Fibroblast of lung (primary cell): ENCODE data around the gene GPX1.

Experiments used
- CTCF ChIP-seq, 2 donors: IDR thresholded peaks in 1 of 2; conservative IDR thresholded peaks in 1 of 2; 1 replicate in 1 of 2; 2 replicates in 1 of 2; pipeline ENCODE4 v1.5.1; 2011 to 2012; ENCODE audit warnings: low read length in 2 of 2, control low read depth in 1 of 2, inconsistent platforms in 1 of 2, low read depth in 1 of 2, mild to moderate bottlenecking in 1 of 2
- EZH2 ChIP-seq: IDR thresholded peaks from 2 replicates; pipeline ENCODE4 v1.5.1; 2012; ENCODE audit warnings: low read length, control low read depth, mild to moderate bottlenecking; ENCODE audit errors: missing control alignments

DNA sequence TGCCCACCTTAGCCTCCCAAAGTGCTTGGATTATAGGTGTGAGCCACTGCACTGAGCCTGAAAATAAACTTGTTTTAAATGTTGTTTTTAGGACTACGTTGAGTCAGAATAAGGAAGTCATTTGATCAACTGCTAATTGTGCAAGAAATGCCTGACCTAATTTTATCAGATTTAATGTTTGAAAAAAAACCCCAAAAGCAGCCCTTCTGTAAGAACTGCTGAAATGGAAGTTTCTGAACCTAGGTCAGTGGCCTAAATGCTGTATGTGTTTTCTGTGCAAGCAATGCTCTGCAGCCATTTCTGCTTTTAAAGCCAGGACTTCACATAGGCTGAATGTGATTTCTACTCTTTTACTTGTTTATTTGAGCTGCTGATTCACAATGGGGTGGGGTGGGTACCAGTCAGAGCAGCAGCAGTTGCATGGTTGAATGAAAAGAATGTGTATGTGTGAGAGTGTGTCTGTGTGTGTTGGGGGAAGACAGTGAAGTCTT is 6.6 kb downstream of the GPX1 start:
- TF ChIP-seq CTCF (conservative IDR thresholded peaks at IDR 0.05 in 1 of 2, IDR thresholded peaks at IDR 0.05 in 1 of 2; ENCODE audit: low read depth in 1 of 2, low read length in 2 of 2) (no peak), EZH2 (no peak)
